Natural killer cell (primary cell): ENCODE data around the gene CLEC17A. TPM values are rescaled to one million over a fixed set of nuclear protein-coding genes. Genes with fewer than 3 reads are reported as not detected.
"Not testable (repeated sequence)": the region's sequence is repeated elsewhere in the genome, so short reads cannot be mapped to it uniquely, and the experiment has no call there.

Source experiments
- ATAC-seq, 3 donors: fragments of 150-1000 bp in 2 of 3; fragments of 200-7000 bp in 1 of 3; cut with Tn5 transposase; 1 replicate in 1 of 3; 2 replicates in 2 of 3; pipeline ENCODE4 v1.10.0; 2021; ENCODE audit warnings: mild to moderate bottlenecking in 2 of 3, moderate library complexity in 2 of 3
- DNase-seq, 2 donors: peaks; one replicate each; pipeline versions ENCODE4 v3.0.0 to v3.0.0-alpha.2; 2013 to 2021; ENCODE audit warnings: mixed read lengths in 1 of 2
- H3K27ac ChIP-seq: one replicate; pipeline ENCODE4 v1.5.1; 2013; ENCODE audit warnings: mild to moderate bottlenecking, low read length
- H3K27me3 ChIP-seq: one replicate; pipeline ENCODE4 v1.6.1; 2013; ENCODE audit warnings: low read length; ENCODE audit not compliant: control insufficient read depth, insufficient read depth
- H3K36me3 ChIP-seq: one replicate; pipeline ENCODE4 v1.6.1; 2013; ENCODE audit warnings: low read length; ENCODE audit not compliant: control insufficient read depth, insufficient read depth
- H3K4me1 ChIP-seq: one replicate; pipeline ENCODE4 v1.6.1; 2013; ENCODE audit warnings: low read length; ENCODE audit not compliant: control insufficient read depth, insufficient read depth
- H3K4me3 ChIP-seq: one replicate; pipeline ENCODE4 v1.5.1; 2013; ENCODE audit warnings: low read length
- H3K9me3 ChIP-seq: one replicate; pipeline ENCODE4 v1.6.1; 2013; ENCODE audit warnings: low read length; ENCODE audit not compliant: control insufficient read depth, insufficient read depth
- H3K27ac Mint-ChIP-seq, 2 donors: one replicate each; pipeline ENCODE4 v1.8.0; 2022; ENCODE audit warnings: mild to moderate bottlenecking in 2 of 2, mixed read lengths in 2 of 2, moderate library complexity in 1 of 2
- H3K27me3 Mint-ChIP-seq, 2 donors: one replicate each; pipeline ENCODE4 v1.8.0; 2022; ENCODE audit warnings: low read depth in 2 of 2, mixed read lengths in 2 of 2
- H3K36me3 Mint-ChIP-seq: one replicate; pipeline ENCODE4 v1.8.0; 2022; ENCODE audit warnings: mixed read lengths
- H3K4me1 Mint-ChIP-seq, 2 donors: one replicate each; pipeline ENCODE4 v1.8.0; 2022; ENCODE audit warnings: mixed read lengths in 2 of 2
- H3K4me3 Mint-ChIP-seq: one replicate; pipeline ENCODE4 v1.8.0; 2022; ENCODE audit warnings: mild to moderate bottlenecking, moderate library complexity, mixed read lengths
- H3K9me3 Mint-ChIP-seq, 2 donors: one replicate each; pipeline ENCODE4 v1.8.0; 2022; ENCODE audit warnings: mixed read lengths in 2 of 2
- WGBS: methylation state at CpG from one replicate; pipeline ENCODE4 v1.1.7; 2013; ENCODE audit warnings: missing lambda C conversion rate; ENCODE audit not compliant: insufficient coverage; 5-methylcytosine and 5-hydroxymethylcytosine counted together
- intact Hi-C: fragments of 100-400 bp; cut with micrococcal nuclease; formaldehyde crosslinking; loops from one replicate; pipeline ENCODE4 v1.14.2; 2022
- total RNA-seq, 4 donors: library from RNA; stranded (reverse); fragments of 120-200 nt in 1 of 4; gene quantifications; one replicate each; pipeline versions ENCODE4 v1.2.3 to v1.2.4, GENCODE V29; 2013 to 2022
- TF ChIP-seq, protein P1 (sequence below): fragments of 200-600 bp; IDR thresholded peaks from one replicate; pipeline ENCODE4 v1.8.0; 2022; ENCODE audit warnings: antibody characterized with exemption

CLEC17A gene
- total RNA-seq, 3 donors from 2014 or later (not counting 1 experiment from before 2014, with no cell fraction given), result 0.18 to 1.5 (median 0.45) TPM

DNA sequence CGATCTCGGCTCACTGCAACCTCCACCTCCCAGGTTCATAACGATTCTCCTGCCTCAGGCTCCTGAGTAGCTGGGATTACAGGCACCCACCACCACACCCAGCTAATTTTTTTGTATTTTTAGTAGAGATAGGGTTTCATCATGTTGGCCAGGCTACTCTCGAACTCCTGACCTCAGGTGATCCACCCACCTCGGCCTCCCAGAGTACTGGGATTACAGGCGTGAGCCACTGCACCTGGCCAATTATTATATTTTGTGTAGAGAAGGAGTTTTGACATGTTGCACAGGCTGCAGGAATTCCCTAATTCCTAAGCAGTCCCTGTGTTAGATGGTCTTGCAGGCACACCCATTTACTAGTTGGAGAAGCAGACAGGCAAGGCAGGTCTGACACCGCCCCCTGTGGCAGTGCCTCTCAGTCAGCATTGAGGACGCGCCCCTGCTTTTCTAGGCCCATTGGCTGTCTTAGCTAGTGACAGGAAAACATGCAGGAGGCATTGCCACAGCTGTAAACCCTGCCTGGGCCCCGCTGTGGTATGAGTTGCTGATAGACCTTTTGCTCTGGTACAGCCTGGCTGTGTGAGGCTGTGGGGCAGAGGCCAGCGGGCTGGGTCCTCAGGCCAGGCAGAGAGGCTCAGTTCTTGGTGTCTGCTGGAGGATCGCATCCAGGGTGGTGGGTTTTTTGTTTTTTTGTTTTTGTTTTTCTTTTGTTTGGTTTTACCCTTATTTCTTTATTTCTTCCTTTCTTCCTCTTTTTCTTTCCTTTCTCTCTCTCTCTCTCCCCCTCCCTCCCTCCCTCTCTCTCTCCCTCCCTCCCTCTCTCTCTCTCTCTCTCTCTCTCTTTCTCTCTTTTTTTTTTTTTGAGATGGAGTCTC, 31.5 kb upstream of the CLEC17A start:
- peak overlapping the region; percentile 74 for H3K4me3 Mint-ChIP-seq
- peak overlapping the region; percentile 68 for H3K27ac ChIP-seq
- TF ChIP-seq, protein P1, sequence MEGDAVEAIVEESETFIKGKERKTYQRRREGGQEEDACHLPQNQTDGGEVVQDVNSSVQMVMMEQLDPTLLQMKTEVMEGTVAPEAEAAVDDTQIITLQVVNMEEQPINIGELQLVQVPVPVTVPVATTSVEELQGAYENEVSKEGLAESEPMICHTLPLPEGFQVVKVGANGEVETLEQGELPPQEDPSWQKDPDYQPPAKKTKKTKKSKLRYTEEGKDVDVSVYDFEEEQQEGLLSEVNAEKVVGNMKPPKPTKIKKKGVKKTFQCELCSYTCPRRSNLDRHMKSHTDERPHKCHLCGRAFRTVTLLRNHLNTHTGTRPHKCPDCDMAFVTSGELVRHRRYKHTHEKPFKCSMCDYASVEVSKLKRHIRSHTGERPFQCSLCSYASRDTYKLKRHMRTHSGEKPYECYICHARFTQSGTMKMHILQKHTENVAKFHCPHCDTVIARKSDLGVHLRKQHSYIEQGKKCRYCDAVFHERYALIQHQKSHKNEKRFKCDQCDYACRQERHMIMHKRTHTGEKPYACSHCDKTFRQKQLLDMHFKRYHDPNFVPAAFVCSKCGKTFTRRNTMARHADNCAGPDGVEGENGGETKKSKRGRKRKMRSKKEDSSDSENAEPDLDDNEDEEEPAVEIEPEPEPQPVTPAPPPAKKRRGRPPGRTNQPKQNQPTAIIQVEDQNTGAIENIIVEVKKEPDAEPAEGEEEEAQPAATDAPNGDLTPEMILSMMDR, result peak; percentile 58
- not testable (repeated sequence) for H3K27me3 Mint-ChIP-seq, H3K9me3 ChIP-seq, H3K36me3 Mint-ChIP-seq, H3K9me3 Mint-ChIP-seq, H3K4me3 ChIP-seq, H3K27me3 ChIP-seq
- 44% methylated on average over 10 of the region's 12 CpGs for WGBS
- H3K4me1 Mint-ChIP-seq, result peaks cover 17 to 36% of the 10 kb centered on the region in 2 donors
- H3K36me3 ChIP-seq, result peaks cover 13% of the 10 kb centered on the region
- ATAC-seq (peak; percentile 93 to 97 (median 93)), DNase-seq (peak; percentile 65 to 89)
- H3K4me1 ChIP-seq, result peaks cover 44% of the 10 kb centered on the region
- intact Hi-C loops, result loop anchor here (1.0 kb wide), 1 partner anchor 46 kb away; no protein-coding TSS in a partner anchor
- peak overlapping the region; percentile 75 to 86 for H3K27ac Mint-ChIP-seq

DNA sequence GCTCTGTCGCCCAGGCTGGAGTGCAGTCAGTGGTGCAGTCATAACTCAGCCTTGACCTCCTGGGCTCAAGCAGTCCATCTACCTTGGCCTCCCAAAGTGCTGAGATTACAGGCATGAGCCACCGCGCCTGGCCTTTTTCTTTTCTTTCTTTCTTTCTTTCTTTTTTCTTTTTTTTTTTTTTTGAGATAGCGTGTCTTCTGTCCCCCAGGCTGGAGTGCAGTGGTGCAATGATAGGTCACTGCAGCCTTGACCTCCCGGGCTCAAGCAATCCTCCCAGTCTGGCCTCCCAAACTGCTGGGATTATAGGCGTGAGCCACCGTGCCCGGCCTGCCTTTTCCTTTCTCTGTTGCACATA, 30.9 kb upstream of the CLEC17A start:
- WGBS, result 82% methylated on average over 8 of the region's 8 CpGs
- Mint-ChIP-seq H3K27ac (peak overlapping the region; percentile 75 to 86), H3K4me3 (peak overlapping the region; percentile 74), H3K4me1 (peaks cover 23 to 42% of the 10 kb centered on the region in 2 donors)
- intact Hi-C loops, H3K36me3 Mint-ChIP-seq, H3K9me3 ChIP-seq, H3K27me3 Mint-ChIP-seq, H3K27me3 ChIP-seq, ATAC-seq, H3K4me3 ChIP-seq, DNase-seq, H3K9me3 Mint-ChIP-seq: not testable (repeated sequence)
- Histone ChIP-seq H3K4me1 (peaks cover 50% of the 10 kb centered on the region), H3K36me3 (peaks cover 13% of the 10 kb centered on the region), H3K27ac (peak overlapping the region; percentile 35)

DNA sequence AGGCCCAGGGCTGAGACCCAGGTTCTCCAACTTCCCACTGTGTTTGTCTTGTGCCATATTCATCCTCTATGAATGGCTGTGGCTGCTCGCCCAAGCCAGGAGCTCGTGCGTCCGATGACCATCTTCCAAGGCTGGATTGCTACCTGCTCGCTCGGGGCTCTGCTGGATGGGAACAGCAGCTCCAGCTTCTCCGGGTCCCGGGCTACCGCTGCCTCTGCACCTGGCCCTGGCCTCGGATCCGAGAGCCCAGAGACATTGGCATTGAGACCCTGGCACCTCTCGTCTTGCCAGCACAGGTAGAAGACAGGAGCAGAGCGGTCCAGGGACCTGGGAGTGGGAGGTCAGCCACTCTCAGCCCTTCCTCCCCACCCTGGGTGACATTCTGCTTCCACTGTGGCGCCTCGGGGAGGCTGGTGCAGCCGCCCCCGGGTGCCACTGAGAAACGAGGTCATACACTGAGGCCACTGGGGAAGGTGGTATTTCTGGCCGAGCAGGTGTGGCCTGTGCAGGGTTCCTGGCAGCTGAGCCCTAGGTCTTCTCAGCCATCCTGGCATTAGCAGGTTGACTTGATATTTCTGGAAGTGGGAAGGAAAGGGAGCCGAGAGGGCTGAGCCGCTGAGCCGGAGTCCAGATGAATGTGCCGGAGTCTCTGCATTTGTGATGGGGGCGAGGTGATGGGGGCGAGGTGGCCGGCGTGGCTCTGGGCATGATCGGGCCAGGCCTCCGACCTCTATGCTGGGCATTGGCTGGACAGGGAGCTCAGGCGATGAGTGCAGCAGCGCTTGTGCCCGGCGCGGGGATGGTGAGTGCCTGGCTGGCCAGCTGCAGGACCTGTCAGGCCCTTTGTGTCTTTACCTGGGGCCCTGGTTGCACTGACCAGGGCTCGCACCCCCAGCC, 29.6 kb upstream of the CLEC17A start:
- peak overlapping the region; percentile 35 for H3K27ac ChIP-seq
- H3K4me1 ChIP-seq, result peaks cover 59% of the 10 kb centered on the region
- peaks cover 13% of the 10 kb centered on the region for H3K36me3 ChIP-seq
- WGBS, result 91% methylated on average over 35 of the region's 35 CpGs
- H3K27me3 Mint-ChIP-seq, result no peaks in the 10 kb centered on the region
- H3K4me1 Mint-ChIP-seq, result peaks cover 23 to 43% of the 10 kb centered on the region in 2 donors
- peak overlapping the region; percentile 75 to 86 for H3K27ac Mint-ChIP-seq
- intact Hi-C loops, result no loop called here
- no peak overlapping the region for H3K4me3 ChIP-seq
- H3K27me3 ChIP-seq, result no peaks in the 10 kb centered on the region
- ATAC-seq (no peak), DNase-seq (no peak)
- H3K9me3 Mint-ChIP-seq, result no peaks in the 10 kb centered on the region
- H3K9me3 ChIP-seq, result no peaks in the 10 kb centered on the region
- H3K4me3 Mint-ChIP-seq, result no peak overlapping the region
- H3K36me3 Mint-ChIP-seq, result no peaks in the 10 kb centered on the region
- TF ChIP-seq, protein P1, result no peak

DNA sequence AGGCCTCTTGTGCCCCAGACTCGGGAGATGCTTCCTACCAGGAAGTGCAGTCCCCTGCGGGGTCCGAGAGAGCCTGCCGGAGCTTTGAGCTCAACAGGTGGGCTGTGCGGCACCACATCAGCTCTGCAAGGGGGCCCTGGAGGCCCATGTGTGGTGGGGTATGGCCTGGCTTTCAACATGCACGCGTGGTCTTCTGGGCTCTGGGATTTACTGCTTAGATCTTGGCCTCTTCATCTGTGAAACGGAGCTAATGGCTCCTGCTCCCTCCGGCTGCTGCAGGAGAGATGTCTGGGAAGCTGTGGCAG, 29.0 kb upstream of the CLEC17A start:
- WGBS, result 81% methylated on average over 9 of the region's 9 CpGs
- intact Hi-C loops, result no loop called here
- H3K27ac ChIP-seq, result no peak overlapping the region
- peaks cover 65% of the 10 kb centered on the region for H3K4me1 ChIP-seq
- no peak overlapping the region for H3K4me3 Mint-ChIP-seq
- H3K4me3 ChIP-seq, result no peak overlapping the region
- no peaks in the 10 kb centered on the region for H3K27me3 Mint-ChIP-seq
- H3K27ac Mint-ChIP-seq, result peak overlapping the region in 1 of 2 donors; percentile 75
- ATAC-seq, result no peak
- H3K9me3 ChIP-seq, result no peaks in the 10 kb centered on the region
- peaks cover 23 to 49% of the 10 kb centered on the region in 2 donors for H3K4me1 Mint-ChIP-seq
- H3K27me3 ChIP-seq, result no peaks in the 10 kb centered on the region
- TF ChIP-seq, protein P1, result no peak
- no peaks in the 10 kb centered on the region for H3K36me3 Mint-ChIP-seq
- H3K9me3 Mint-ChIP-seq, result no peaks in the 10 kb centered on the region
- peaks cover 13% of the 10 kb centered on the region for H3K36me3 ChIP-seq
- DNase-seq, result no peak
